Activated CD8-positive, alpha-beta memory T cell treated with anti-CD3 and anti-CD28 coated beads, Interleukin-2, amount 50 U/mL, for 4 hours (primary cell): ENCODE measurements around the gene CCDC30.

Source experiments
- DNase-seq: peaks from one replicate; pipeline ENCODE4 v3.0.0-alpha.2; 2020

The CCDC30 gene

GRCh38 chr1:42698081-42698813 is 235.2 kb downstream of the CCDC30 start:
- no peak for DNase-seq

GRCh38 chr1:42700006-42700405 is 236.9 kb downstream of the CCDC30 start:
- no peak for DNase-seq

GRCh38 chr1:42703888-42704464 is 240.9 kb downstream of the CCDC30 start:
- no peak for DNase-seq
